ENCODE data around the gene NRXN3.
"Not testable (repeated sequence)": the region's sequence is repeated elsewhere in the genome, so short reads cannot be mapped to it uniquely, and the experiment has no call there.

NRXN3 gene

GRCh38 chr14:79100578-79100977, 930.4 kb downstream of the NRXN3 start:
- no peak for DNase-seq

GRCh38 chr14:79101388-79101787, 931.2 kb downstream of the NRXN3 start:
- DNase-seq = no peak

GRCh38 chr14:79103764-79104163, 933.6 kb downstream of the NRXN3 start:
- no peak for DNase-seq

- DNase-seq = not testable (repeated sequence)
Observed at GRCh38 chr14:79110564-79110963, 940.4 kb downstream of the NRXN3 start.

- no peak for DNase-seq
Observed at GRCh38 chr14:79111987-79112501, 941.9 kb downstream of the NRXN3 start.

GRCh38 chr14:79117561-79117960, 947.4 kb downstream of the NRXN3 start:
- no peak for DNase-seq

- DNase-seq = no peak
Observed at GRCh38 chr14:79118291-79118690, 948.1 kb downstream of the NRXN3 start.

GRCh38 chr14:79134361-79134760, 964.2 kb downstream of the NRXN3 start:
- DNase-seq = no peak

GRCh38 chr14:79136071-79137044, 966.2 kb downstream of the NRXN3 start:
- DNase-seq = no peak

- no peak for DNase-seq
Observed at GRCh38 chr14:79137045-79137430, 966.9 kb downstream of the NRXN3 start.

- no peak for DNase-seq
Observed at GRCh38 chr14:79137836-79138235, 967.7 kb downstream of the NRXN3 start.

GRCh38 chr14:79144896-79145295, 974.7 kb downstream of the NRXN3 start:
- DNase-seq = no peak

GRCh38 chr14:79150226-79150625, 980.1 kb downstream of the NRXN3 start:
- no peak for DNase-seq

GRCh38 chr14:79157369-79157768, 987.2 kb downstream of the NRXN3 start:
- no peak for DNase-seq

GRCh38 chr14:79161571-79161970, 991.4 kb downstream of the NRXN3 start:
- no peak for DNase-seq

- DNase-seq = no peak
Observed at GRCh38 chr14:79162833-79163232, 992.7 kb downstream of the NRXN3 start.

- DNase-seq = no peak
Observed at GRCh38 chr14:79165471-79166090, 995.4 kb downstream of the NRXN3 start.

GRCh38 chr14:79166171-79166570, 996.0 kb downstream of the NRXN3 start:
- DNase-seq = no peak

- DNase-seq = no peak
Observed at GRCh38 chr14:79167957-79168356, 997.8 kb downstream of the NRXN3 start.

- DNase-seq = no peak
Observed at GRCh38 chr14:79175671-79176070, 1005.5 kb downstream of the NRXN3 start.

GRCh38 chr14:79177106-79177505, 1006.9 kb downstream of the NRXN3 start:
- DNase-seq = no peak

GRCh38 chr14:79178719-79179118, 1008.5 kb downstream of the NRXN3 start:
- no peak for DNase-seq

GRCh38 chr14:79179985-79180384, 1009.8 kb downstream of the NRXN3 start:
- no peak for DNase-seq

GRCh38 chr14:79180656-79181055, 1010.5 kb downstream of the NRXN3 start:
- no peak for DNase-seq

Data from activated gamma-delta T cell treated with Interleukin-2 at 50 U/mL for 16 hours (primary cell).